ENCODE data around the gene UBE2D4. TPM values are rescaled to one million over a fixed set of nuclear protein-coding genes. Genes with fewer than 3 reads are reported as not detected.

Gene UBE2D4
- total and polyA plus RNA-seq, 4 donors: 8.8 to 25.6 (median 17.2) TPM

GRCh38 chr7:43906331-43907010 is 19.8 kb upstream of the UBE2D4 start, which contains the start of gene URGCP:
TSS of gene URGCP (minus strand) at chr7:43906596. CDS start at chr7:43906575, 21 bp downstream.
- H3K9me3 ChIP-seq (ENCODE audit: control insufficient read depth in 4 of 4, insufficient read depth in 3 of 4, low read length in 3 of 4): no peaks in the 10 kb centered on the region
- peak; percentile 81 for ATAC-seq (ENCODE audit: insufficient read depth, low FRiP score)

GRCh38 chr7:43914795-43915194 is 11.4 kb upstream of the UBE2D4 start:
- DNase-seq (no peak), ATAC-seq (ENCODE audit: insufficient read depth, low FRiP score) (no peak)
- H3K27ac ChIP-seq (ENCODE audit: low read depth in 1 of 2, low read length in 1 of 2): no peak overlapping the region
- H3K36me3 ChIP-seq (ENCODE audit: control insufficient read depth in 4 of 4, insufficient read depth in 4 of 4, low read length in 4 of 4): peaks cover 0 to 3% (median 0%) of the 10 kb centered on the region in 4 donors
- H3K4me1 ChIP-seq (ENCODE audit: control insufficient read depth in 5 of 5, insufficient read depth in 5 of 5, low read length in 5 of 5): no peaks in the 10 kb centered on the region
- no peaks in the 10 kb centered on the region for H3K27me3 ChIP-seq (ENCODE audit: control insufficient read depth in 3 of 3, insufficient read depth in 3 of 3, low read length in 2 of 3)
- WGBS, 2 donors: 92 to 94% methylated on average over 5 of the region's 5 CpGs
- H3K4me3 ChIP-seq: no peak overlapping the region
- H3K9me3 ChIP-seq (ENCODE audit: control insufficient read depth in 4 of 4, insufficient read depth in 3 of 4, low read length in 3 of 4): no peaks in the 10 kb centered on the region
- no peak for TF ChIP-seq CTCF (IDR thresholded peaks at IDR 0.05; ENCODE audit: control extremely low read depth, extremely low read depth)
- H3K9ac ChIP-seq (ENCODE audit: insufficient read depth in 1 of 2, low read length in 2 of 2): no peak overlapping the region

More at GRCh38 chr7:43906331-43907010, 19.8 kb upstream of the UBE2D4 start, which contains the start of gene URGCP:
- Histone ChIP-seq H3K4me3 (peak within 1 kb of the TSS; percentile 88), H3K27me3 (ENCODE audit: control insufficient read depth in 3 of 3, insufficient read depth in 3 of 3, low read length in 2 of 3) (no peaks in the 10 kb centered on the region), H3K4me1 (ENCODE audit: control insufficient read depth in 5 of 5, insufficient read depth in 5 of 5, low read length in 5 of 5) (peaks cover 0 to 20% (median 3%) of the 10 kb centered on the region in 5 donors), H3K9ac (ENCODE audit: insufficient read depth in 1 of 2, low read length in 2 of 2) (peak within 1 kb of the TSS; percentile 55 to 81), H3K36me3 (ENCODE audit: control insufficient read depth in 4 of 4, insufficient read depth in 4 of 4, low read length in 4 of 4) (peaks cover 0 to 5% (median 0%) of the 10 kb centered on the region in 4 donors), H3K27ac (ENCODE audit: low read depth in 1 of 2, low read length in 1 of 2) (peak within 1 kb of the TSS; percentile 95 to 98)
- TF ChIP-seq CTCF (IDR thresholded peaks at IDR 0.05; ENCODE audit: control extremely low read depth, extremely low read depth): no peak
- 1% methylated on average over 35 to 73 of the region's 73 CpGs for WGBS, 2 donors
- DNase-seq: peak; percentile 41 to 63 (median 61)

- 95 to 99% methylated on average over 5 of the region's 5 CpGs for WGBS, 2 donors
- DNase-seq: no peak
These were observed 10.3 kb upstream of the UBE2D4 start for GRCh38 chr7:43915907-43916306.

More at GRCh38 chr7:43915907-43916306, 10.3 kb upstream of the UBE2D4 start:
- Histone ChIP-seq H3K9ac (ENCODE audit: insufficient read depth in 1 of 2, low read length in 2 of 2) (no peak overlapping the region), H3K4me1 (ENCODE audit: control insufficient read depth in 5 of 5, insufficient read depth in 5 of 5, low read length in 5 of 5) (no peaks in the 10 kb centered on the region), H3K4me3 (no peak overlapping the region), H3K27me3 (ENCODE audit: control insufficient read depth in 3 of 3, insufficient read depth in 3 of 3, low read length in 2 of 3) (no peaks in the 10 kb centered on the region), H3K9me3 (ENCODE audit: control insufficient read depth in 4 of 4, insufficient read depth in 3 of 4, low read length in 3 of 4) (no peaks in the 10 kb centered on the region), H3K36me3 (ENCODE audit: control insufficient read depth in 4 of 4, insufficient read depth in 4 of 4, low read length in 4 of 4) (peaks cover 0 to 3% (median 0%) of the 10 kb centered on the region in 4 donors), H3K27ac (ENCODE audit: low read depth in 1 of 2, low read length in 1 of 2) (no peak overlapping the region)
- ATAC-seq (ENCODE audit: insufficient read depth, low FRiP score): no peak
- no peak for TF ChIP-seq CTCF (IDR thresholded peaks at IDR 0.05; ENCODE audit: control extremely low read depth, extremely low read depth)

Measured in lung (tissue), 12 donors.